K562 (cell line): ENCODE data around the gene MYADML2. TPM values are rescaled to one million over a fixed set of nuclear protein-coding genes. Genes with fewer than 3 reads are reported as not detected.

Source experiments
- BCL6 ChIP-seq: fragments of 250-450 bp; sonication (Bioruptor Pico); IDR thresholded peaks from 2 replicates; pipeline ENCODE4 v1.4.0; 2020
- HNRNPL ChIP-seq: fragments of 200-400 bp; formaldehyde crosslinking; IDR thresholded peaks from 2 replicates; pipeline ENCODE4 v1.6.1; 2017; ENCODE audit warnings: low read depth, mild to moderate bottlenecking, low read length
- RAD21 ChIP-seq, 2 experiments: fragments of 250-450 bp in 1 of 2; fragments of 450-650 bp in 1 of 2; sonication (Bioruptor Pico) in 1 of 2; formaldehyde crosslinking in 1 of 2; IDR thresholded peaks in 1 of 2; conservative IDR thresholded peaks in 1 of 2; 2 replicates each; pipeline versions ENCODE4 v1.4.0 to v1.8.0; 2020 to 2022; ENCODE audit warnings: mild to moderate bottlenecking in 2 of 2, moderate library complexity in 1 of 2
- RFX7 ChIP-seq: fragments of 250-450 bp; sonication (Bioruptor Pico); IDR thresholded peaks from 2 replicates; pipeline ENCODE4 v1.5.1; 2021; ENCODE audit warnings: mild to moderate bottlenecking
- SRF ChIP-seq, 2 experiments: fragments of 250-450, 450-650 bp in 1 of 2; sonication (Bioruptor Pico) in 1 of 2; sonication (generic) in 1 of 2; formaldehyde crosslinking; IDR thresholded peaks; 2 replicates each; pipeline versions ENCODE4 v1.5.0 to v1.5.1; 2020 to 2022; ENCODE audit warnings: mild to moderate bottlenecking in 1 of 2, missing genetic modification reagents in 1 of 2
- ZBTB40 ChIP-seq, 2 experiments: fragments of 450-650 bp in 1 of 2; sonication (generic) in 1 of 2; formaldehyde crosslinking in 1 of 2; IDR thresholded peaks; 2 replicates each; pipeline versions ENCODE4 v1.7.1 to v1.9.0; 2016 to 2022; ENCODE audit warnings: inconsistent platforms in 1 of 2, mild to moderate bottlenecking in 1 of 2, missing genetic modification reagents in 1 of 2
- ZC3H11A ChIP-seq: IDR thresholded peaks from 2 replicates; pipeline ENCODE4 v1.6.1; 2012; ENCODE audit warnings: low read depth, low read length, improper control_type of control experiment
- ZFPM2 ChIP-seq: fragments of 250-450 bp; sonication (Bioruptor Pico); IDR thresholded peaks from 2 replicates; pipeline ENCODE4 v1.5.1; 2022; ENCODE audit warnings: mild to moderate bottlenecking
- ZKSCAN8 ChIP-seq: fragments of 200-800 bp; sonication (Bioruptor generic); IDR thresholded peaks from 2 replicates; pipeline ENCODE4 v1.6.1; 2016; ENCODE audit warnings: missing genetic modification characterization, missing compliant biosample characterization
- ZNF239 ChIP-seq: fragments of 250-450 bp; sonication (Bioruptor Pico); IDR thresholded peaks from 2 replicates; pipeline ENCODE4 v1.4.0; 2020; ENCODE audit warnings: mild to moderate bottlenecking
- ZNF77 ChIP-seq: fragments of 250-450 bp; sonication (Bioruptor Pico); IDR thresholded peaks from 2 replicates; pipeline ENCODE4 v1.5.0; 2020
- polyA plus RNA-seq, 8 experiments: library from polyadenylated mRNA; depleted of rRNA in 4 of 8; stranded (reverse) in 5 of 8; unstranded in 3 of 8; fragments of >200 nt; fragmentation: Nextera tagmentation in 2 of 8; fragmentation: Illumina TruSeq in 1 of 8; extraction: Ambion mirVana in 2 of 8; extraction: Trizol in 1 of 8; gene quantifications; 2 replicates each; pipeline versions ENCODE4 v1.2.1 to v1.2.3, GENCODE V29; 2011 to 2014; ENCODE audit warnings: inconsistent platforms in 1 of 8, missing spikeins in 1 of 8
- total RNA-seq, 7 experiments: library from RNA; depleted of rRNA in 6 of 7; stranded (reverse); fragments of >200 nt in 6 of 7; fragmentation: Illumina TruSeq in 2 of 7; extraction: Trizol in 2 of 7; gene quantifications; 2 replicates each; pipeline versions ENCODE4 v1.2.1 to v1.2.3, GENCODE V29; 2011 to 2021; ENCODE audit warnings: low replicate concordance in 1 of 7
- TF ChIP-seq, protein P1 (sequence below): sonication (generic); formaldehyde crosslinking; IDR thresholded peaks from 2 replicates; pipeline ENCODE4 v1.9.0; 2022; ENCODE audit warnings: mild to moderate bottlenecking, missing genetic modification reagents
- TF ChIP-seq, protein P2 (sequence below): fragments of 250-450 bp; sonication (Bioruptor Pico); IDR thresholded peaks from 2 replicates; pipeline ENCODE4 v1.4.0; 2020

The MYADML2 gene
- total and polyA plus RNA-seq, 9 of the 15 experiments (the other 6 are each of a cell fraction or from before 2014, with no cell fraction given): not detected

- TF ChIP-seq RAD21 (CRISPR knock-in tag; conservative IDR thresholded peaks at IDR 0.05 in 1 of 2, IDR thresholded peaks at IDR 0.05 in 1 of 2): peak; percentile 40 to 55
- TF ChIP-seq ZC3H11A: no peak
- TF ChIP-seq, protein P1, sequence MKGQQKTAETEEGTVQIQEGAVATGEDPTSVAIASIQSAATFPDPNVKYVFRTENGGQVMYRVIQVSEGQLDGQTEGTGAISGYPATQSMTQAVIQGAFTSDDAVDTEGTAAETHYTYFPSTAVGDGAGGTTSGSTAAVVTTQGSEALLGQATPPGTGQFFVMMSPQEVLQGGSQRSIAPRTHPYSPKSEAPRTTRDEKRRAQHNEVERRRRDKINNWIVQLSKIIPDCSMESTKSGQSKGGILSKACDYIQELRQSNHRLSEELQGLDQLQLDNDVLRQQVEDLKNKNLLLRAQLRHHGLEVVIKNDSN (CRISPR knock-in tag): peak; percentile 96
- TF ChIP-seq RFX7: no peak
- TF ChIP-seq, protein P2, sequence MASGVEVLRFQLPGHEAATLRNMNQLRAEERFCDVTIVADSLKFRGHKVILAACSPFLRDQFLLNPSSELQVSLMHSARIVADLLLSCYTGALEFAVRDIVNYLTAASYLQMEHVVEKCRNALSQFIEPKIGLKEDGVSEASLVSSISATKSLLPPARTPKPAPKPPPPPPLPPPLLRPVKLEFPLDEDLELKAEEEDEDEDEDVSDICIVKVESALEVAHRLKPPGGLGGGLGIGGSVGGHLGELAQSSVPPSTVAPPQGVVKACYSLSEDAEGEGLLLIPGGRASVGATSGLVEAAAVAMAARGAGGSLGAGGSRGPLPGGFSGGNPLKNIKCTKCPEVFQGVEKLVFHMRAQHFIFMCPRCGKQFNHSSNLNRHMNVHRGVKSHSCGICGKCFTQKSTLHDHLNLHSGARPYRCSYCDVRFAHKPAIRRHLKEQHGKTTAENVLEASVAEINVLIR (CRISPR knock-in tag): peak; percentile 45; the same call in 1 of the 2 replicates
- TF ChIP-seq HNRNPL: peak; percentile 81; the same call in 1 of the 2 replicates
- 0 out of 2 replicates have a peak, but pooled peaks have one; percentile 30 for TF ChIP-seq ZBTB40 (IDR thresholded peaks at IDR 0.05)
- TF ChIP-seq ZBTB40 (CRISPR knock-in tag; IDR thresholded peaks at IDR 0.05): no peak
- no peak for TF ChIP-seq BCL6 (CRISPR knock-in tag)
- no peak for TF ChIP-seq ZNF77
- TF ChIP-seq ZKSCAN8 (CRISPR knock-in tag): no peak
- no peak for TF ChIP-seq ZNF239 (CRISPR knock-in tag)
- TF ChIP-seq ZFPM2 (CRISPR knock-in tag): no peak
- no peak for TF ChIP-seq SRF (CRISPR knock-in tag; IDR thresholded peaks at IDR 0.05)
Measured at GRCh38 chr17:81927653-81928543, 19.1 kb downstream of the MYADML2 start, which contains the start of gene MAFG (continued).
